Measurements from ENCODE around the gene WDTC1. TPM values are rescaled to one million over a fixed set of nuclear protein-coding genes. Genes with fewer than 3 reads are reported as not detected.

WDTC1 gene
- total RNA-seq, 1 experiment from 2014 or later, result 26.6 TPM

DNA sequence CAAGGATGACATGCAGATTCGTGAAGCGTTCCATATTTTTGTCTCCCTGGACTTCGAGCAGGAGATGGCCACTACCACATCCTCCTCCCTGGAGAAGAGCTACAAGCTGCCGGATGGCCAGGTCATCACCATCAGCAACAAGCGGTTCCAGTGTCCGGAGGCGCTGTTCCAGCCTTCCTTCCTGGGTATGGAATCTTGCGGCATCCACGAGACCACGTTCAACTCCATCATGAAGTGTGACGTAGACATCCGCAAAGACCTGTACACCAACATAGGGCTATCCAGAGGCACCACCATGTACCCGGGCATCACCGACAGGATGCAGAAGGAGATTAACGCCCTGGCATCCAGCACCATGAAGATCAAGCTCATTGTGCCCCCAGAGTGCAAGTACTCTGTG, 90.9 kb downstream of the WDTC1 start:
- TF ChIP-seq ATF3 (IDR thresholded peaks at IDR 0.05) (no peak), POLR2AphosphoS5 (IDR thresholded peaks at IDR 0.05; ENCODE audit: low read depth, low read length) (no peak), POLR2A (IDR thresholded peaks at IDR 0.05; ENCODE audit: borderline replicate concordance, extremely low read depth, insufficient read depth, insufficient read length) (no peak), TCF7L2 (IDR thresholded peaks at IDR 0.05; ENCODE audit: borderline replicate concordance, extremely low read depth, insufficient read depth, insufficient read length) (no peak), YY1 (IDR thresholded peaks at IDR 0.05; ENCODE audit: extremely low read depth, insufficient replicate concordance, low read depth, low read length) (no peak), EZH2phosphoT487 (IDR thresholded peaks at IDR 0.05; ENCODE audit: borderline replicate concordance) (no peak), SRF (IDR thresholded peaks at IDR 0.05; ENCODE audit: low read depth) (no peak), ELF1 (IDR thresholded peaks at IDR 0.05; ENCODE audit: borderline replicate concordance, low read depth) (no peak), SP1 (IDR thresholded peaks at IDR 0.05; ENCODE audit: low read depth) (no peak), FOSL1 (IDR thresholded peaks at IDR 0.05; ENCODE audit: low read depth) (no peak), ZFX (IDR thresholded peaks at IDR 0.05) (no peak), ZNF274 (IDR thresholded peaks at IDR 0.05; ENCODE audit: low read depth, low read length) (no peak), SIN3A (IDR thresholded peaks at IDR 0.05; ENCODE audit: low read depth) (no peak)
- TF ChIP-seq, protein P1, sequence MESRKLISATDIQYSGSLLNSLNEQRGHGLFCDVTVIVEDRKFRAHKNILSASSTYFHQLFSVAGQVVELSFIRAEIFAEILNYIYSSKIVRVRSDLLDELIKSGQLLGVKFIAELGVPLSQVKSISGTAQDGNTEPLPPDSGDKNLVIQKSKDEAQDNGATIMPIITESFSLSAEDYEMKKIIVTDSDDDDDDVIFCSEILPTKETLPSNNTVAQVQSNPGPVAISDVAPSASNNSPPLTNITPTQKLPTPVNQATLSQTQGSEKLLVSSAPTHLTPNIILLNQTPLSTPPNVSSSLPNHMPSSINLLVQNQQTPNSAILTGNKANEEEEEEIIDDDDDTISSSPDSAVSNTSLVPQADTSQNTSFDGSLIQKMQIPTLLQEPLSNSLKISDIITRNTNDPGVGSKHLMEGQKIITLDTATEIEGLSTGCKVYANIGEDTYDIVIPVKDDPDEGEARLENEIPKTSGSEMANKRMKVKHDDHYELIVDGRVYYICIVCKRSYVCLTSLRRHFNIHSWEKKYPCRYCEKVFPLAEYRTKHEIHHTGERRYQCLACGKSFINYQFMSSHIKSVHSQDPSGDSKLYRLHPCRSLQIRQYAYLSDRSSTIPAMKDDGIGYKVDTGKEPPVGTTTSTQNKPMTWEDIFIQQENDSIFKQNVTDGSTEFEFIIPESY (IDR thresholded peaks at IDR 0.05; ENCODE audit: extremely low read depth, insufficient replicate concordance, low read length), result no peak
- TF ChIP-seq, protein P2, sequence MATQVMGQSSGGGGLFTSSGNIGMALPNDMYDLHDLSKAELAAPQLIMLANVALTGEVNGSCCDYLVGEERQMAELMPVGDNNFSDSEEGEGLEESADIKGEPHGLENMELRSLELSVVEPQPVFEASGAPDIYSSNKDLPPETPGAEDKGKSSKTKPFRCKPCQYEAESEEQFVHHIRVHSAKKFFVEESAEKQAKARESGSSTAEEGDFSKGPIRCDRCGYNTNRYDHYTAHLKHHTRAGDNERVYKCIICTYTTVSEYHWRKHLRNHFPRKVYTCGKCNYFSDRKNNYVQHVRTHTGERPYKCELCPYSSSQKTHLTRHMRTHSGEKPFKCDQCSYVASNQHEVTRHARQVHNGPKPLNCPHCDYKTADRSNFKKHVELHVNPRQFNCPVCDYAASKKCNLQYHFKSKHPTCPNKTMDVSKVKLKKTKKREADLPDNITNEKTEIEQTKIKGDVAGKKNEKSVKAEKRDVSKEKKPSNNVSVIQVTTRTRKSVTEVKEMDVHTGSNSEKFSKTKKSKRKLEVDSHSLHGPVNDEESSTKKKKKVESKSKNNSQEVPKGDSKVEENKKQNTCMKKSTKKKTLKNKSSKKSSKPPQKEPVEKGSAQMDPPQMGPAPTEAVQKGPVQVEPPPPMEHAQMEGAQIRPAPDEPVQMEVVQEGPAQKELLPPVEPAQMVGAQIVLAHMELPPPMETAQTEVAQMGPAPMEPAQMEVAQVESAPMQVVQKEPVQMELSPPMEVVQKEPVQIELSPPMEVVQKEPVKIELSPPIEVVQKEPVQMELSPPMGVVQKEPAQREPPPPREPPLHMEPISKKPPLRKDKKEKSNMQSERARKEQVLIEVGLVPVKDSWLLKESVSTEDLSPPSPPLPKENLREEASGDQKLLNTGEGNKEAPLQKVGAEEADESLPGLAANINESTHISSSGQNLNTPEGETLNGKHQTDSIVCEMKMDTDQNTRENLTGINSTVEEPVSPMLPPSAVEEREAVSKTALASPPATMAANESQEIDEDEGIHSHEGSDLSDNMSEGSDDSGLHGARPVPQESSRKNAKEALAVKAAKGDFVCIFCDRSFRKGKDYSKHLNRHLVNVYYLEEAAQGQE (IDR thresholded peaks at IDR 0.05; ENCODE audit: low read depth), result no peak
- ChIA-PET CTCF (no interaction called here), POLR2A (no interaction called here), RAD21 (ENCODE audit: low non-redundant PET in 1 of 2, low total read pairs in 2 of 2, uncharacterized antibody in 2 of 2, unreplicated experiment in 2 of 2) (no interaction called here)
- intact Hi-C loops (cut with micrococcal nuclease), result no loop called here
- H3K27ac ChIP-seq (ENCODE audit: low read depth, low read length), result no peak overlapping the region
- no peak overlapping the region for H2AFZ ChIP-seq (ENCODE audit: low read depth, low read length, poor library complexity, severe bottlenecking)
- peaks cover 7 to 18% of the 10 kb centered on the region in 2 experiments; a peak in 3 of 4 replicates for H3K4me1 ChIP-seq (ENCODE audit: control insufficient read depth in 1 of 2, insufficient read depth in 2 of 2, low read length in 2 of 2)
- H3K4me3 ChIP-seq (replicated peaks in 1 of 2; ENCODE audit: low read depth in 1 of 2, low read length in 2 of 2), result no peak overlapping the region
- H3K9me2 ChIP-seq (ENCODE audit: insufficient read depth), result no peaks in the 10 kb centered on the region
- BruUV-seq (replicated peaks), result no TSS peak
- H3K9ac ChIP-seq (ENCODE audit: low read length), result no peak overlapping the region
- no peaks in the 10 kb centered on the region for H3K27me3 ChIP-seq (ENCODE audit: insufficient read depth, low read length)
- no peaks in the 10 kb centered on the region for H3K9me3 ChIP-seq (ENCODE audit: control insufficient read depth in 1 of 2, insufficient read depth in 1 of 2, low read depth in 1 of 2, low read length in 2 of 2)
- H3K4me2 ChIP-seq (ENCODE audit: low read length), result no peak overlapping the region
- peaks cover 18 to 35% of the 10 kb centered on the region in 2 experiments; a peak in 3 of 4 replicates for H3K36me3 ChIP-seq (ENCODE audit: control insufficient read depth in 1 of 2, insufficient read depth in 2 of 2, low read length in 2 of 2)
- H3K79me2 ChIP-seq (ENCODE audit: insufficient read depth, low read length), result peaks cover 79% of the 10 kb centered on the region
- ATAC-seq (no peak), DNase-seq (ENCODE audit: low read depth, low spot score) (no peak)
- no peaks in the 10 kb centered on the region for H4K20me1 ChIP-seq (ENCODE audit: insufficient read depth)

Measured in HCT116 (cell line).